NT2/D1 (cell line): ENCODE data around the gene COL18A1.

Experiments
- DNase-seq: peaks from one replicate; pipeline ENCODE4 v3.0.0-alpha.2; 2011; ENCODE audit warnings: low read depth, low spot score
- H3K27me3 ChIP-seq: 2 replicates; pipeline ENCODE4 v1.6.0; 2011; ENCODE audit warnings: mild to moderate bottlenecking; ENCODE audit not compliant: insufficient read length, insufficient read depth
- H3K36me3 ChIP-seq: 2 replicates; pipeline ENCODE4 v1.6.1; 2011; ENCODE audit warnings: mild to moderate bottlenecking, low read length, mixed read lengths; ENCODE audit not compliant: insufficient read depth, insufficient read length
- H3K4me1 ChIP-seq: 2 replicates; pipeline ENCODE4 v1.5.1; 2011; ENCODE audit not compliant: insufficient read depth, insufficient read length
- H3K4me3 ChIP-seq: 2 replicates; pipeline ENCODE4 v1.5.1; 2011; ENCODE audit warnings: low read depth; ENCODE audit not compliant: insufficient read length
- H3K9ac ChIP-seq: 2 replicates; pipeline ENCODE4 v1.6.0; 2011; ENCODE audit warnings: low read depth; ENCODE audit not compliant: insufficient read length
- H3K9me3 ChIP-seq: 2 replicates; pipeline ENCODE4 v1.5.1; 2011; ENCODE audit warnings: mild to moderate bottlenecking, low read length; ENCODE audit not compliant: insufficient read depth
- SUZ12 ChIP-seq: IDR thresholded peaks from 2 replicates; pipeline ENCODE4 v1.6.1; 2011; ENCODE audit not compliant: insufficient read length, insufficient read depth; ENCODE audit errors: extremely low read depth
- YY1 ChIP-seq: IDR thresholded peaks from 2 replicates; pipeline ENCODE4 v1.6.1; 2011; ENCODE audit not compliant: insufficient read length, insufficient read depth
- ZNF274 ChIP-seq: IDR thresholded peaks from 2 replicates; pipeline ENCODE4 v1.6.1; 2011; ENCODE audit warnings: mild to moderate bottlenecking, low read depth, low read length

Gene COL18A1

GRCh38 chr21:45534636-45535331, 129.8 kb downstream of the COL18A1 start:
- H3K36me3 ChIP-seq: peaks cover 73% of the 10 kb centered on the region
- peaks cover 2% of the 10 kb centered on the region for H3K27me3 ChIP-seq
- peaks cover 22% of the 10 kb centered on the region for H3K4me1 ChIP-seq
- no peak for DNase-seq
- no peak overlapping the region for H3K4me3 ChIP-seq
- TF ChIP-seq ZNF274 (no peak), SUZ12 (no peak), YY1 (no peak)
- no peak overlapping the region for H3K9ac ChIP-seq
- H3K9me3 ChIP-seq: no peaks in the 10 kb centered on the region

GRCh38 chr21:45535341-45536081, 130.5 kb downstream of the COL18A1 start:
- DNase-seq: no peak
- no peaks in the 10 kb centered on the region for H3K9me3 ChIP-seq
- no peak overlapping the region for H3K9ac ChIP-seq
- H3K4me3 ChIP-seq: no peak overlapping the region
- H3K27me3 ChIP-seq: peaks cover 2% of the 10 kb centered on the region
- peaks cover 73% of the 10 kb centered on the region for H3K36me3 ChIP-seq
- peaks cover 22% of the 10 kb centered on the region for H3K4me1 ChIP-seq
- TF ChIP-seq SUZ12 (no peak), YY1 (no peak), ZNF274 (no peak)

- DNase-seq: no peak
- H3K4me1 ChIP-seq: peaks cover 27% of the 10 kb centered on the region
- H3K9me3 ChIP-seq: no peaks in the 10 kb centered on the region
- no peak overlapping the region for H3K4me3 ChIP-seq
- H3K9ac ChIP-seq: no peak overlapping the region
- H3K36me3 ChIP-seq: peaks cover 69% of the 10 kb centered on the region
- TF ChIP-seq YY1 (no peak), SUZ12 (no peak), ZNF274 (no peak)
- H3K27me3 ChIP-seq: peaks cover 5% of the 10 kb centered on the region
Measured at GRCh38 chr21:45536301-45537081, 131.5 kb downstream of the COL18A1 start.

GRCh38 chr21:45537111-45537745, 132.3 kb downstream of the COL18A1 start:
- Histone ChIP-seq H3K4me3 (no peak overlapping the region), H3K4me1 (peaks cover 24% of the 10 kb centered on the region), H3K9ac (no peak overlapping the region), H3K36me3 (peaks cover 61% of the 10 kb centered on the region), H3K9me3 (no peaks in the 10 kb centered on the region), H3K27me3 (peaks cover 7% of the 10 kb centered on the region)
- TF ChIP-seq SUZ12 (no peak), YY1 (no peak), ZNF274 (no peak)
- no peak for DNase-seq

- DNase-seq: no peak
- TF ChIP-seq SUZ12 (no peak), ZNF274 (no peak), YY1 (no peak)
- Histone ChIP-seq H3K36me3 (peaks cover 59% of the 10 kb centered on the region), H3K4me1 (peaks cover 25% of the 10 kb centered on the region), H3K4me3 (no peak overlapping the region), H3K27me3 (peaks cover 7% of the 10 kb centered on the region), H3K9me3 (no peaks in the 10 kb centered on the region), H3K9ac (no peak overlapping the region)
Measured at GRCh38 chr21:45537746-45538291, 132.9 kb downstream of the COL18A1 start.

GRCh38 chr21:45538381-45539045, 133.5 kb downstream of the COL18A1 start:
- H3K4me1 ChIP-seq: peaks cover 28% of the 10 kb centered on the region
- peaks cover 7% of the 10 kb centered on the region for H3K27me3 ChIP-seq
- TF ChIP-seq SUZ12 (no peak), YY1 (no peak), ZNF274 (no peak)
- no peaks in the 10 kb centered on the region for H3K9me3 ChIP-seq
- H3K9ac ChIP-seq: no peak overlapping the region
- no peak for DNase-seq
- peaks cover 52% of the 10 kb centered on the region for H3K36me3 ChIP-seq
- no peak overlapping the region for H3K4me3 ChIP-seq
